Natural killer cell treated with Interleukin-12 subunit alpha and Interleukin-12 subunit beta and Interleukin-15 and Interleukin-18, amount 100 ng/mL, for 72 hours (primary cell): Measurements from ENCODE around the gene NHEJ1. TPM values are rescaled to one million over a fixed set of nuclear protein-coding genes. Genes with fewer than 3 reads are reported as not detected.

ENCODE experiments used
- ATAC-seq, 2 donors: fragments of 150-1000 bp; cut with Tn5 transposase in 1 of 2; sonication (Bioruptor Pico), chemical (Tn5 transposase) in 1 of 2; 2 replicates each; pipeline ENCODE4 v1.10.0; 2021
- DNase-seq: peaks from one replicate; pipeline ENCODE4 v3.0.0; 2022; ENCODE audit warnings: low spot score
- H3K27ac Mint-ChIP-seq, 2 donors: 1 replicate in 1 of 2; 2 replicates in 1 of 2; pipeline ENCODE4 v1.8.0; 2022; ENCODE audit warnings: mixed read lengths in 2 of 2, mild to moderate bottlenecking in 1 of 2, moderate library complexity in 1 of 2
- H3K27me3 Mint-ChIP-seq, 2 donors: 1 replicate in 1 of 2; 2 replicates in 1 of 2; pipeline ENCODE4 v1.8.0; 2022; ENCODE audit warnings: mixed read lengths in 2 of 2
- H3K36me3 Mint-ChIP-seq: one replicate; pipeline ENCODE4 v1.8.0; 2022; ENCODE audit warnings: mixed read lengths
- H3K4me1 Mint-ChIP-seq, 2 donors: 1 replicate in 1 of 2; 2 replicates in 1 of 2; pipeline ENCODE4 v1.8.0; 2022; ENCODE audit warnings: low read depth in 2 of 2, mixed read lengths in 2 of 2, mild to moderate bottlenecking in 1 of 2
- H3K4me3 Mint-ChIP-seq: one replicate; pipeline ENCODE4 v1.8.0; 2022; ENCODE audit warnings: mixed read lengths
- H3K9me3 Mint-ChIP-seq: 2 replicates; pipeline ENCODE4 v1.8.0; 2022; ENCODE audit warnings: mixed read lengths
- total RNA-seq, 2 donors: library from RNA; stranded (reverse); gene quantifications; one replicate each; pipeline ENCODE4 v1.2.3, GENCODE V29; 2022

Gene NHEJ1
- total RNA-seq, 2 donors from 2014 or later, result 17.9 to 18.8 TPM

GRCh38 chr2:219168526-219168925 lies 7.9 kb upstream of the NHEJ1 start:
- H3K27ac Mint-ChIP-seq, result no peak overlapping the region
- no peaks in the 10 kb centered on the region for H3K9me3 Mint-ChIP-seq
- ATAC-seq, result no peak
- H3K27me3 Mint-ChIP-seq, result no peaks in the 10 kb centered on the region
- peaks cover 5 to 7% of the 10 kb centered on the region in 2 donors for H3K4me1 Mint-ChIP-seq
- peaks cover 6% of the 10 kb centered on the region for H3K36me3 Mint-ChIP-seq
- DNase-seq, result no peak
- no peak overlapping the region for H3K4me3 Mint-ChIP-seq

GRCh38 chr2:219167997-219168396 lies 7.4 kb upstream of the NHEJ1 start:
- no peak overlapping the region for H3K27ac Mint-ChIP-seq
- no peak overlapping the region for H3K4me3 Mint-ChIP-seq
- H3K9me3 Mint-ChIP-seq, result no peaks in the 10 kb centered on the region

GRCh38 chr2:219165058-219165911 lies 4.7 kb upstream of the NHEJ1 start:
- DNase-seq (no peak), ATAC-seq (no peak)
- Mint-ChIP-seq H3K4me3 (no peak overlapping the region), H3K27me3 (no peaks in the 10 kb centered on the region), H3K4me1 (peaks cover 7 to 10% of the 10 kb centered on the region in 2 donors), H3K9me3 (no peaks in the 10 kb centered on the region), H3K27ac (no peak overlapping the region), H3K36me3 (no peaks in the 10 kb centered on the region)

More at GRCh38 chr2:219167997-219168396, 7.4 kb upstream of the NHEJ1 start:
- peaks cover 5 to 7% of the 10 kb centered on the region in 2 donors for H3K4me1 Mint-ChIP-seq
- H3K27me3 Mint-ChIP-seq, result no peaks in the 10 kb centered on the region
- no peak for DNase-seq
- ATAC-seq, result no peak
- H3K36me3 Mint-ChIP-seq, result peaks cover 6% of the 10 kb centered on the region

- no peak overlapping the region for H3K4me3 Mint-ChIP-seq
- H3K27me3 Mint-ChIP-seq, result no peaks in the 10 kb centered on the region
- H3K27ac Mint-ChIP-seq, result no peak overlapping the region
- DNase-seq (no peak), ATAC-seq (no peak)
- H3K4me1 Mint-ChIP-seq, result peaks cover 17 to 18% of the 10 kb centered on the region in 2 donors
- H3K9me3 Mint-ChIP-seq, result no peaks in the 10 kb centered on the region
- no peaks in the 10 kb centered on the region for H3K36me3 Mint-ChIP-seq
These were observed 2.5 kb upstream of the NHEJ1 start for GRCh38 chr2:219163156-219163555.

- DNase-seq (no peak), ATAC-seq (no peak)
- Mint-ChIP-seq H3K4me3 (peak overlapping the region; percentile 82), H3K27ac (peak overlapping the region; percentile 73 to 77), H3K4me1 (peaks cover 15 to 17% of the 10 kb centered on the region in 2 donors), H3K9me3 (no peaks in the 10 kb centered on the region), H3K27me3 (no peaks in the 10 kb centered on the region), H3K36me3 (peaks cover 11% of the 10 kb centered on the region)
These were observed 482 bp upstream of the NHEJ1 start for GRCh38 chr2:219161097-219161496.

GRCh38 chr2:219159771-219160185 lies 837 bp downstream of the NHEJ1 start:
- H3K4me1 Mint-ChIP-seq, result peaks cover 15 to 17% of the 10 kb centered on the region in 2 donors
- ATAC-seq (no peak), DNase-seq (no peak)
- no peaks in the 10 kb centered on the region for H3K9me3 Mint-ChIP-seq
- no peaks in the 10 kb centered on the region for H3K27me3 Mint-ChIP-seq
- H3K4me3 Mint-ChIP-seq, result peak overlapping the region; percentile 82
- peaks cover 11% of the 10 kb centered on the region for H3K36me3 Mint-ChIP-seq
- H3K27ac Mint-ChIP-seq, result peak overlapping the region; percentile 73 to 77

- no peak overlapping the region for H3K27ac Mint-ChIP-seq
- H3K4me3 Mint-ChIP-seq, result peak overlapping the region; percentile 3
- ATAC-seq, result no peak
- peaks cover 12% of the 10 kb centered on the region for H3K36me3 Mint-ChIP-seq
- H3K27me3 Mint-ChIP-seq, result no peaks in the 10 kb centered on the region
- no peaks in the 10 kb centered on the region for H3K9me3 Mint-ChIP-seq
- peaks cover 15 to 17% of the 10 kb centered on the region in 2 donors for H3K4me1 Mint-ChIP-seq
- DNase-seq, result no peak
These were observed 2.0 kb downstream of the NHEJ1 start for GRCh38 chr2:219158586-219158985.

- Mint-ChIP-seq H3K4me1 (peaks cover 15 to 17% of the 10 kb centered on the region in 2 donors), H3K27ac (no peak overlapping the region)
- ATAC-seq, result no peak
These were observed 2.6 kb downstream of the NHEJ1 start for GRCh38 chr2:219158025-219158424.

GRCh38 chr2:219157396-219157795 lies 3.2 kb downstream of the NHEJ1 start:
- Mint-ChIP-seq H3K4me1 (peaks cover 15 to 17% of the 10 kb centered on the region in 2 donors), H3K4me3 (no peak overlapping the region), H3K9me3 (no peaks in the 10 kb centered on the region), H3K36me3 (peaks cover 15% of the 10 kb centered on the region), H3K27ac (no peak overlapping the region), H3K27me3 (no peaks in the 10 kb centered on the region)
- ATAC-seq, result no peak
- DNase-seq, result no peak

More at GRCh38 chr2:219158025-219158424, 2.6 kb downstream of the NHEJ1 start:
- DNase-seq, result no peak
- Mint-ChIP-seq H3K36me3 (peaks cover 15% of the 10 kb centered on the region), H3K27me3 (no peaks in the 10 kb centered on the region), H3K4me3 (no peak overlapping the region), H3K9me3 (no peaks in the 10 kb centered on the region)

- Mint-ChIP-seq H3K36me3 (peaks cover 15% of the 10 kb centered on the region), H3K4me1 (peaks cover 7 to 11% of the 10 kb centered on the region in 2 donors), H3K9me3 (no peaks in the 10 kb centered on the region), H3K27me3 (no peaks in the 10 kb centered on the region), H3K4me3 (no peak overlapping the region), H3K27ac (no peak overlapping the region)
- ATAC-seq (no peak), DNase-seq (peak; percentile 70)
These were observed 5.5 kb downstream of the NHEJ1 start for GRCh38 chr2:219155054-219155644.

- Mint-ChIP-seq H3K4me1 (no peaks in the 10 kb centered on the region), H3K27me3 (no peaks in the 10 kb centered on the region), H3K9me3 (no peaks in the 10 kb centered on the region), H3K27ac (no peak overlapping the region), H3K4me3 (no peak overlapping the region), H3K36me3 (peaks cover 17% of the 10 kb centered on the region)
- ATAC-seq, result no peak
- DNase-seq, result no peak
These were observed 10.9 kb downstream of the NHEJ1 start for GRCh38 chr2:219149667-219150066.

GRCh38 chr2:219142329-219142728 lies 18.3 kb downstream of the NHEJ1 start:
- no peak overlapping the region for H3K4me3 Mint-ChIP-seq
- no peaks in the 10 kb centered on the region for H3K4me1 Mint-ChIP-seq
- ATAC-seq (peak in 1 of 2 donors; percentile 32), DNase-seq (no peak)
- no peaks in the 10 kb centered on the region for H3K27me3 Mint-ChIP-seq
- H3K9me3 Mint-ChIP-seq, result no peaks in the 10 kb centered on the region
- peaks cover 24% of the 10 kb centered on the region for H3K36me3 Mint-ChIP-seq
- H3K27ac Mint-ChIP-seq, result no peak overlapping the region

GRCh38 chr2:219140722-219141121 lies 19.9 kb downstream of the NHEJ1 start:
- no peaks in the 10 kb centered on the region for H3K9me3 Mint-ChIP-seq
- H3K36me3 Mint-ChIP-seq, result peaks cover 16% of the 10 kb centered on the region
- no peak overlapping the region for H3K27ac Mint-ChIP-seq
- DNase-seq (no peak), ATAC-seq (no peak)
- H3K27me3 Mint-ChIP-seq, result no peaks in the 10 kb centered on the region
- H3K4me1 Mint-ChIP-seq, result no peaks in the 10 kb centered on the region
- no peak overlapping the region for H3K4me3 Mint-ChIP-seq

- Mint-ChIP-seq H3K36me3 (no peaks in the 10 kb centered on the region), H3K4me3 (no peak overlapping the region), H3K27ac (peak overlapping the region in 1 of 2 donors; percentile 1), H3K4me1 (peaks cover 7 to 12% of the 10 kb centered on the region in 2 donors), H3K27me3 (no peaks in the 10 kb centered on the region), H3K9me3 (no peaks in the 10 kb centered on the region)
- ATAC-seq (peak in 1 of 2 donors; percentile 17), DNase-seq (no peak)
These were observed 26.6 kb downstream of the NHEJ1 start for GRCh38 chr2:219133976-219134375.
